ENCODE measurements around the gene CES3. TPM values are rescaled to one million over a fixed set of nuclear protein-coding genes. Genes with fewer than 3 reads are reported as not detected.
"Not testable (repeated sequence)": the region's sequence is repeated elsewhere in the genome, so short reads cannot be mapped to it uniquely, and the experiment has no call there.

The CES3 gene
- total RNA-seq, 1 experiment from 2014 or later, result 0.95 TPM

GRCh38 chr16:66988197-66988788 lies 27.2 kb downstream of the CES3 start, which contains the start of gene CES4A:
Gene CES4A, plus strand, starts transcription at chr16:66988589. Its CDS starts 184 bp downstream, at chr16:66988773.
- Mint-ChIP-seq H3K4me1 (ENCODE audit: low read depth, unreplicated experiment) (no peaks in the 10 kb centered on the region), H3K4me3 (ENCODE audit: unreplicated experiment) (no peak within 1 kb of the TSS), H3K27me3 (ENCODE audit: insufficient read depth, unreplicated experiment) (no peaks in the 10 kb centered on the region), H3K36me3 (ENCODE audit: insufficient read depth, unreplicated experiment) (no peaks in the 10 kb centered on the region), H3K27ac (ENCODE audit: unreplicated experiment) (no peak within 1 kb of the TSS), H3K9me3 (ENCODE audit: unreplicated experiment) (no peaks in the 10 kb centered on the region)
- no peak within 1 kb of the TSS for H3K4me3 ChIP-seq (ENCODE audit: low read depth, low read length)
- H3K27me3 ChIP-seq (replicated peaks; ENCODE audit: control insufficient read depth, insufficient read depth, low read length), result no peaks in the 10 kb centered on the region
- CTCF ChIA-PET, result no interaction called here
- BruUV-seq (replicated peaks), result no TSS peak
- peak in 1 of 2 experiments; percentile 38 for DNase-seq
- peaks cover 6% of the 10 kb centered on the region; the same call in 1 of the 2 replicates for H3K4me1 ChIP-seq
- H3K9me3 ChIP-seq, result no peaks in the 10 kb centered on the region
- intact Hi-C loops (cut with micrococcal nuclease; ENCODE audit: unreplicated experiment), result no loop called here
- POLR2A ChIA-PET, result no interaction called here
- TF ChIP-seq, protein P1, sequence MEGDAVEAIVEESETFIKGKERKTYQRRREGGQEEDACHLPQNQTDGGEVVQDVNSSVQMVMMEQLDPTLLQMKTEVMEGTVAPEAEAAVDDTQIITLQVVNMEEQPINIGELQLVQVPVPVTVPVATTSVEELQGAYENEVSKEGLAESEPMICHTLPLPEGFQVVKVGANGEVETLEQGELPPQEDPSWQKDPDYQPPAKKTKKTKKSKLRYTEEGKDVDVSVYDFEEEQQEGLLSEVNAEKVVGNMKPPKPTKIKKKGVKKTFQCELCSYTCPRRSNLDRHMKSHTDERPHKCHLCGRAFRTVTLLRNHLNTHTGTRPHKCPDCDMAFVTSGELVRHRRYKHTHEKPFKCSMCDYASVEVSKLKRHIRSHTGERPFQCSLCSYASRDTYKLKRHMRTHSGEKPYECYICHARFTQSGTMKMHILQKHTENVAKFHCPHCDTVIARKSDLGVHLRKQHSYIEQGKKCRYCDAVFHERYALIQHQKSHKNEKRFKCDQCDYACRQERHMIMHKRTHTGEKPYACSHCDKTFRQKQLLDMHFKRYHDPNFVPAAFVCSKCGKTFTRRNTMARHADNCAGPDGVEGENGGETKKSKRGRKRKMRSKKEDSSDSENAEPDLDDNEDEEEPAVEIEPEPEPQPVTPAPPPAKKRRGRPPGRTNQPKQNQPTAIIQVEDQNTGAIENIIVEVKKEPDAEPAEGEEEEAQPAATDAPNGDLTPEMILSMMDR (IDR thresholded peaks at IDR 0.05; ENCODE audit: insufficient read depth in 1 of 2, low read depth in 1 of 2, low read length in 1 of 2, severe bottlenecking in 1 of 2, unreplicated experiment in 1 of 2), result no peak
- H3K36me3 ChIP-seq (ENCODE audit: control insufficient read depth, insufficient read depth, low read length), result no peaks in the 10 kb centered on the region

DNA sequence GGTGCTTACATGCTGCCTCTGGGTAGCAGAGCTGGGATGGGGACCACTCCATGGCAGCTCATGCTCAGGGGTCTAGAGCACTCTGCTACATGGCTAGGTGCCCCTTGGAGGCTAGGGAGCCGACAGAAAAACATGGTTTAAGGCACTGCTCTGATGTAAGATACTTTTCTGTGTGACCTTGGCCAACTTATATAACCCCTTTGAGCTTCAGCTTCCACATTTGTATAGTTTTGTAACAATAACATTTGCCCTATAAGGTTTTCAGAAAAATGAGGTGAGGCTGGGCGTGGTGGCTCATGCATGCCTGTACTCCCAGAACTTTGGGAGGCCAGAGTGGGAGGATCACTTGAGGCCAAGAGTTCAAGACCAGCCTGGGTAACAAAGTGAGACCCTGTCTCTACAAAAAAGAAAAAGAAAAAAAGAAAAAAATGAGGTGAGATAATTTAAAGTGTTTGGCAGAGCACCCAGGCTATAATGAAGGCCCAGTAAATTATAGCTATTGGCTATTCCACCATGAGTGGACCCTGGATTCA lies 30.5 kb downstream of the CES3 start:
- Histone ChIP-seq H3K4me1 (peaks cover 12% of the 10 kb centered on the region), H3K27me3 (replicated peaks; ENCODE audit: control insufficient read depth, insufficient read depth, low read length) (no peaks in the 10 kb centered on the region), H3K9me3 (no peaks in the 10 kb centered on the region), H3K36me3 (ENCODE audit: control insufficient read depth, insufficient read depth, low read length) (no peaks in the 10 kb centered on the region), H3K4me3 (ENCODE audit: low read depth, low read length) (no peak overlapping the region)
- no peaks in the 10 kb centered on the region for H3K36me3 Mint-ChIP-seq (ENCODE audit: insufficient read depth, unreplicated experiment)
- H3K4me3 Mint-ChIP-seq (ENCODE audit: unreplicated experiment), result no peak overlapping the region
- intact Hi-C loops (cut with micrococcal nuclease; ENCODE audit: unreplicated experiment), result no loop called here
- BruUV-seq (replicated peaks), result no TSS peak
- no peak for DNase-seq
- H3K27ac Mint-ChIP-seq (ENCODE audit: unreplicated experiment), result no peak overlapping the region
- H3K4me1 Mint-ChIP-seq (ENCODE audit: low read depth, unreplicated experiment), result no peaks in the 10 kb centered on the region
- TF ChIP-seq, protein P1 (IDR thresholded peaks at IDR 0.05; ENCODE audit: insufficient read depth in 1 of 2, low read depth in 1 of 2, low read length in 1 of 2, severe bottlenecking in 1 of 2, unreplicated experiment in 1 of 2), result no peak
- ChIA-PET POLR2A (no interaction called here), CTCF (interaction anchor here (1.0 kb wide), 1 partner anchor 13 kb away, joined by 3 read pairs; no protein-coding TSS in a partner anchor)
- no peaks in the 10 kb centered on the region for H3K9me3 Mint-ChIP-seq (ENCODE audit: unreplicated experiment)
- no peaks in the 10 kb centered on the region for H3K27me3 Mint-ChIP-seq (ENCODE audit: insufficient read depth, unreplicated experiment)

GRCh38 chr16:66993558-66993957 lies 32.5 kb downstream of the CES3 start:
- H3K4me3 Mint-ChIP-seq (ENCODE audit: unreplicated experiment); H3K27me3 Mint-ChIP-seq (ENCODE audit: insufficient read depth, unreplicated experiment); POLR2A ChIA-PET; DNase-seq; H3K4me1 ChIP-seq; H3K36me3 Mint-ChIP-seq (ENCODE audit: insufficient read depth, unreplicated experiment); H3K36me3 ChIP-seq (ENCODE audit: control insufficient read depth, insufficient read depth, low read length); H3K27ac Mint-ChIP-seq (ENCODE audit: unreplicated experiment); intact Hi-C loops (cut with micrococcal nuclease; ENCODE audit: unreplicated experiment); H3K4me1 Mint-ChIP-seq (ENCODE audit: low read depth, unreplicated experiment); H3K4me3 ChIP-seq (ENCODE audit: low read depth, low read length); H3K9me3 Mint-ChIP-seq (ENCODE audit: unreplicated experiment); H3K9me3 ChIP-seq; H3K27me3 ChIP-seq (replicated peaks; ENCODE audit: control insufficient read depth, insufficient read depth, low read length); BruUV-seq (replicated peaks): not testable (repeated sequence)
- CTCF ChIA-PET, result interaction anchor here (0.7 kb wide), 1 partner anchor 192 kb away, joined by 4 read pairs; no protein-coding TSS in a partner anchor
